HG03442 (cell line): ENCODE results near the gene ART5.

Source experiments
- ATAC-seq: cut with Tn5 transposase; IDR thresholded peaks from one replicate; pipeline ENCODE4 v1.9.1; 2021; ENCODE audit warnings: mild to moderate bottlenecking, moderate library complexity; ENCODE audit not compliant: unreplicated experiment

The ART5 gene, protein sequence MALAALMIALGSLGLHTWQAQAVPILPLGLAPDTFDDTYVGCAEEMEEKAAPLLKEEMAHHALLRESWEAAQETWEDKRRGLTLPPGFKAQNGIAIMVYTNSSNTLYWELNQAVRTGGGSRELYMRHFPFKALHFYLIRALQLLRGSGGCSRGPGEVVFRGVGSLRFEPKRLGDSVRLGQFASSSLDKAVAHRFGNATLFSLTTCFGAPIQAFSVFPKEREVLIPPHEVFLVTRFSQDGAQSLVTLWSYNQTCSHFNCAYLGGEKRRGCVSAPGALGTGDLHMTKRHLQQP

DNA sequence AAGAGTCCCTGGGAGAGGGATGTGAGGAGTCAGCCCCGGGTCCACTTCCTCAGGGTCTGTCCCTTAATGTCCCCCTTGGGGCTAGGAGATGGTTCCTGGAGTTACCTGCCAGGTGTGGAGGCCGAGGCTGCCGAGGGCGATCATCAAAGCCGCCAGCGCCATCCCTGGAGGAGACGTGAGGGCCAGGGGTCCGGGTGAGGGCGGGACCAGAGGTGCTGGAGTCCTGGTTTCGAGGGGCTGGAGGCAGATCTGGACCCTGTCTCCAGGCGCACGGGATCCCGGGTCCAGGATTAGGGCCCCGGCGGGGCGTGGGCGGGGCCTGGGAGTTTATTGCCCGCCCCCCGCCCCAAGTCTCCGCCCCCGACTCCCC lies at the start of gene ART5:
Gene ART5, minus strand, starts transcription at position 292 of the 370 bp plus-strand sequence. Its CDS starts 130 bp downstream, at position 162.
- ATAC-seq = no peak

DNA sequence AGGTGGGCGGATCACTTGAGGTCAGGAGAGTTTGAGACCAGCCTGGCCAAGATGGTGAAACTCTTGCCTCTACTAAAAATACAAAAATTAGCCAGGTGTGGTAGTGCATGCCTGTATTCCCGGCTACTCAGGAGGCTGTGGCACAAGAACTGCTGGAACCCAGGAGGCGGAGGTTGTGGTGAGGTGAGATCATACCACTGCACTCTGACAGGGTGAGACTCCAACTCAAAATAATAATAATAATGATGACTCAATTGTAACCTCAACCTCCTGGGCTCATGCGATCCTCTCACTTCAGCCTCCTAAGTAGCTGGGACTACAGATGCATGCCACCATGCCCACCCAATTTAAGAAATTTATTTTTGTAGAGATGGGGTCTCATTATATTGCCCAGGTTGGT lies 45.0 kb upstream of the ART5 start:
- no peak for ATAC-seq

- no peak for ATAC-seq
These were observed 44.1 kb upstream of the ART5 start for GRCh38 chr11:3685923-3686322.

GRCh38 chr11:3684819-3685172 lies 43.0 kb upstream of the ART5 start:
- ATAC-seq = no peak

GRCh38 chr11:3684129-3684818 lies 42.5 kb upstream of the ART5 start:
- ATAC-seq = no peak

GRCh38 chr11:3683039-3683438 lies 41.2 kb upstream of the ART5 start:
- ATAC-seq = no peak

DNA sequence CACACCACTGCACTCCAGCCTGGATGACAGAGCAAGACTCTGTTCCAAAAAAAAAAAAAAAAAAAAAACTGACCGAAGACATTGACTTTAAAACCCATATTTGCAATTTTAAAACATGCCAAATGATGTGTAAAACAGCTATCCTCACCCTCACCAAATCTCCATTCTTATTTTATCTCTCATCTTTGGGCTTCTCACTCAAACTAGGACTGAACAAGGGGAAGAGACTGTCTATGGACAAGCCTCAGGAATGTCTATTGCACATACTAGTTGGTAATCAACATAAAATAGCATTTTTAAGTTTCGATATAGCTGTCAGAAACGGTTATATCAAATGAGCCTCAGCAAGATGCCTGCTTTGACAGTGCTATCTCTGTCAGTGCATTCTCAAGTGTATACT lies 37.3 kb upstream of the ART5 start:
- no peak for ATAC-seq

GRCh38 chr11:3675971-3676370 lies 34.2 kb upstream of the ART5 start:
- ATAC-seq = no peak

DNA sequence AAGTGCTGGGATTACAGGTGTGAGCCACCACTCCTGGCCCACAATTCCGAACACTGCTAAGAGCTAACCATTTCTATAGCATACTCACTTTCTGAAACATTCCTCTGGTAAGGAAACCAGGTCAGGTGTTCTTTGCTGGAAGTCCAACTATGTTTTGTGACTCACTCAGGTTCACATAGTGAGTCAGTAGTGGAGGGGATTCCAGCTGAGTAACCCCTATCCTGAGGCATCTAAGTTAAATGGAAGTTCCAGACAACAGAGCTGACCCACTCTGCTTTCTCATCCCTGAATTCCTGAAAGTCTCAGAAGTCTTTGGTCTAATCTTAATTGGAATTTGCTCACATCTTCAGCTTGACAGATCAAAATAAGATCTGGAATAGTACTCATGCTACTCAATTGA lies 32.4 kb upstream of the ART5 start:
- no peak for ATAC-seq

- ATAC-seq = no peak
These were observed 29.8 kb upstream of the ART5 start, which contains the start of gene CHRNA10 for GRCh38 chr11:3671334-3672254. CHRNA10 (minus strand) TSS chr11:3671384; CDS start chr11:3671312, 72 bp downstream.

DNA sequence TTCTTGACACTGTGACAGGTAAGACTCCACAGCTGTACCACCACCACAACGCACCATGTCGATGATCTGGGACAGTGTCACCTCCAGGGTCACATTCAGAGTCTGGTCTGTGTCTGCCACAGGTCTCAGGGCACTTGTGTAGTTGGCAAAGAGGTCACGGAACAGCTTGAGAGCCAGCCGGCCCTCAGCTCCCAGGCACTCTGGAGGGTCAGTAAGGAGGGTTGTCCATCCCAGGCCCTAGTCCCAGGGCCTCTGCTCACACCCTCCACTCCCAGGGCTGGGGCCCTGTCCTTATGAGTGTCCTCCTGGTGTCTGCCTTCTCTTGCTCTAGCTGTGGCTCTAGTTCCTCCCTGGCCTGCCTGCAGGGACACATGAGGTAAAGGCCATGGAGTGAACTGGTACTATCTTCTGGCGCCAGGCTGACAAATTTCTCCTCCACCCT lies 28.0 kb upstream of the ART5 start:
- no peak for ATAC-seq

GRCh38 chr11:3669128-3669527 lies 27.3 kb upstream of the ART5 start:
- ATAC-seq = no peak

DNA sequence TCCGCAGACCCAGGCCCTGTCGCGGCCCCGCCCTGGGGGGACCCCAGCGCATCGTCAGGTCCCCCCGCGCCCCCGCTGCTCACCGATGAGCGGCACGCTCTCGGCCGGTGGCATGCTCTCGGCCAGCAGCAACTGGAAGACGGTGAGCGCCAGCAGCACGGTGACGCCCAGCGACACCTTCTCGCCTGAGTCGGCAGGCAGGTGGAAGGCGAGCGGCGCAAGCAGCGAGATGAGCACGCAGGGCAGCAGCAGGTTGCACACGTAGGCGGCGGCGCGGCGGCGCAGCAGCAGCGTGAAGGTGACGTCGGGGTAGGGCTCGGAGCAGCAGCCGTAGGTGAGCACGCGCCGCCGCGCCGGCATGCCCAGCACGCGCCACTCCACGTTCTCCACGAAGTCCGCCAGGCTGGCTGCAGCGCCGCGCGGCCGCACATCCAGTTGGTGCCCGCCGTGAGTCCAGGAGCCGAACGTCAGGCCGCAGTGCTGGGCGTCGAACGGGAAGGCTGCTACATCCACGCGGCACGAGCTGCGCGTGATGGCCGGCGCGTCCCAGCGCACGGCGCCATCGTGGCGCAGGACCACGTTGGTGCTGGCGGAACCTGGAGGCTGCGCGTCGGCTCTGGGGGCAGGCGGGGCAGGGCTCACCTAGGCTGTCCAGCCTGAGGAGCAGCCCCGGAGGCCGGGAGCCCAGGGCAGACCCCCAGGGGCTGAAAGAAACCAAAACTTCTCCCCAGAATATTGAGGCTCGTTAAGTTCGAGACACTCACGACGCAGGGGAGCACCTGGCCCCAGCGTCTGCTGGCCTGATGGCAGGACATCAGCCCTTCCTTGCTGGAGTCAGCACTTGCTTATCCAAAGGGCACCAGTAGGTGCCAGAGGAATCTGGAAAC lies 25.6 kb upstream of the ART5 start:
- ATAC-seq = no peak

DNA sequence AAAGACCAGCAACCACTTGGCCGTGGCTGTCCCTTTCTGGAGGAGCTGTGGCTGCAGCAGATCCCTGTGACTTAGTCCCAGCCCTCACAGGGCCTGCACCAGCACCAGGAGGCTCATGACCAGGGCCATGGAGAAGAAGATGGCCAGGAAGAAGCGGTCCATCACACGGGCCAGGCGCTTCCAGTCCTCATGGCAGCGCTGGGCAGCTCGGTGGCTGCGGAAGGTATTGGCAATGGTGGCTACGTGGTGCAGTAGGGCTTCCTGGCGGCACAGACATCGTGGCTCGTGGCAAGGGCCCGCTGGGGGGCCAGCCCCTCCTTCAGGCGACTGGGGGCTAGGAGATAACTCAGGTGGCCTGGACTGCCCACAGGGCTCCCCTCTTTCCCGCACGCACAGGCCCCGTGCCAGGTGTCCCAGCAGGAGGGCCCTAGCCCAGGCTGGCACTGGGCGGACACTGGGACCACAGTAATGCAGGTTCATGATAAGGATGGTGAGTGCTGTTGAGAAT lies 24.3 kb upstream of the ART5 start:
- no peak for ATAC-seq

- ATAC-seq = no peak
These were observed 23.7 kb upstream of the ART5 start for GRCh38 chr11:3665336-3666022.

DNA sequence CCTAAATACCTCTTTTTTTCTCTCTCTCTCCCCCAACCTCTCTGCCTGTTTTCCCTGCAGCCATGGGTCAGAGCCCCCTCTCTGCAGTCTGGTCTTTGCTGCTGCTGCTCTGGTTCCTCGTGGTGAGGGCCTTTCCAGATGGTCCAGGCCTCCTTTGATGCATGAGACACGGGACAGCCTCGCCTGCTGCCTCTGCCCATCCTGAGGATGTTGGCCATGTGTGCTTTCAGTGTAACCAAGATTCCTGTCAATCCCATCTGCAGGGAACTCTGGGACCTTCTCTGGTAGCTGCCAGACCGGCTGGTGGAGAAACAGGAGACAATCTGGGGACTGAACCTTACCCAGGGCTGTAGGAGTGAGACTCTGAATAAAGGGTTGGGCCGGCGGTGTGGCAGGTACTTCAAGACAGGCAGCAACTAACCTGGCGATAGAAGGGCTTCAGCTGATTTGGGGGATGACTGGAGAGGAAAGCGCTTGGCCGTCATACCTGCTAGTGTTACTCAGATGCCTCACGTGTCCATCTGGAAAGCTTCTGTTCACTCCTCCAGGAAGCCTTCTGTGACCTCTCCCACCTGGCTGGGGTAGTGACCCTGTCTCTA lies 22.3 kb upstream of the ART5 start:
- ATAC-seq = no peak

GRCh38 chr11:3662856-3663255 lies 21.1 kb upstream of the ART5 start:
- no peak for ATAC-seq

DNA sequence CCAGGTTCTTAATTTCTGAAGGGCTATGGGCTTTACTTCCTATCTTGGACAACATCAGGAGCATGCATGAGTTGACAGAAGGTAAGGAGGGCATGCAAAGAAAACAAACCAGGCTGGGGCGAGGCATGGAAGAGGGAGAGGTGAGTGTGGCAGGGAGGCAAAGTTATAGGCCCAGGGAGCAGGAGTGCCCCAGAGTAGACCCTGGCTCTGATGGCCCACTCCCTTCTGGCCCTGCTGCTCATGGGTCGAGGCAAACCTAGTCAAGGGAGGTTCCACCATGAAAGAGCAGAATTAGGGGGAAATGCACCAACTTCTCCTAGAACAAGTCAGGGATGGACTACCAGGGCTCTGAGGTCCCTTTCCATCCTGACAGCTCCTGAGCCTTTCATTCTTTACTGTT lies 19.2 kb upstream of the ART5 start:
- no peak for ATAC-seq
